ENCODE results near the gene C2CD5. TPM values are rescaled to one million over a fixed set of nuclear protein-coding genes. Genes with fewer than 3 reads are reported as not detected.
A peak's percentile ranks its signal among the peaks of the same experiment; 100 is the strongest.
"Not testable (repeated sequence)": the region's sequence is repeated elsewhere in the genome, so short reads cannot be mapped to it uniquely, and the experiment has no call there.

Gene C2CD5
- total RNA-seq, 4 donors from 2014 or later: 15.2 to 33.2 (median 22.7) TPM

DNA sequence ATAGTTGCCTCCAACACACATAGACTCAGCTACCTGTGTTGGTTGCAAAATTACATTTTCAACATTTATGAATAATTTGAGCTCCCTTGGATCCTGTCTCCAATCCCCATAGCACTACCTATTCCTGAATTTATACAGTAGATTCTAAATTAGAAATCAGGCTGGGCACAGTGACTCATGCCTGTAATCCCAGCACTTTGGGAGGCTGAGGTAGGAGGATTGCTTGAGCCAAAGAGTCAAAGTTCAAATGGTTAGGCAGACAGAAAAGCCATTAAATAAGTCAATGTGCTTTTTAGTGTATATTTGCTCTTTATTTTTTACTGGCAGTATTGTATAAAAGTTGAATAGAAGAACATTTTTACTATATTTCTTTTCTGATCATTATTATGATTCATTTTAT, 24.9 kb upstream of the C2CD5 start:
- intact Hi-C loops (cut with DNase I): no loop called here
- TF ChIP-seq CTCF (IDR thresholded peaks at IDR 0.05) (no peak), POLR2AphosphoS5 (IDR thresholded peaks at IDR 0.05) (no peak), EP300 (IDR thresholded peaks at IDR 0.05) (no peak), POLR2A (IDR thresholded peaks at IDR 0.05; ENCODE audit: low read depth) (no peak)
- Histone ChIP-seq H3K27me3 (no peaks in the 10 kb centered on the region), H3K27ac (replicated peaks in 1 of 4) (no peak overlapping the region), H3K4me1 (no peaks in the 10 kb centered on the region), H3K36me3 (no peaks in the 10 kb centered on the region), H3K4me3 (no peak overlapping the region), H3K9me3 (no peaks in the 10 kb centered on the region)
- DNase-seq (ENCODE audit: extremely low spot score): no peak

DNA sequence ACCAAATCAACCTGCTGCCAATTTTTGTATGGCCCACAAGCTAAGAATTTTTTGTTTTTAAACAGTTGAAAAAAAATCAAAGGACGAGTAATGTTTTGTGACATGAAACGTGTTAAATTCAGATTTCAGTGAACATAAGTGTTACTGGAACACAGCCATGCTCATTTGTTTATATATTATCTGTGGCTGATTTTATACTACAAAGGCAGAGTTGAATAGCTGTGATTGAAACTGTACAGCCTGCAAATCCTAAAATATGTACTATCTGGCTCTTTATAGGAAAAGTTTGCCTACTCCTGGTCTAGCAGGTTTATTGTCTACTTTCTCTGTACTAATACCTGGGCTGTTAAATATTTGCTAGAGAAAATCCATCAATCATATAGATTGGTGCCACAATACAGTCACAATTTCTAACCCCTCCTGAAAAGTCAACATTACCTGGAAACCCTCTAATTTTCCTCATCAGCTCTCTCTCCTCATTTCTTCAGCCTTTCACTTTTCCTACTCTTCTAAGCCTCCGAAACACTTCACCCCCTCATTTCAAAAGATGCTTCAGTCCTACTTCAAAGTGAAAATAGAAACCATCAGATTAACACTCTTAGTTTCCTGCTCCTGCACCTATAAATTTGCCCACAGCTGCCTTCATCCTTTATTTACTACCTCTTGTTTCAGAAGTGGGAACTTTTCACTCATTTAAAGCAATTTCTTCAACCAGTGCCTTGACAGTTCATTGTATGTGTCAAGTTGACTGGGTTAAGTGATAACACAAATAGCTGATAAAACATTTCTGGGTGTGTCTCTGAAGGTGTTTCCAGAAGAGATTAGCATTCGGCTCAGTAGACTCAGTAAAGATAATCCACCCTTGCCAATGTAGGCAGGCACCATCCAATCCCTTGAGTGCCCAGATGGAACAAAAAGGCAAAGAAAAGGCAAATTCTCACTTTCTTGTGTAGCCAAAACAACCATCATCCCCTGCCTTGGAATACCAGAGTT, 18.0 kb upstream of the C2CD5 start:
- no peak for TF ChIP-seq EP300 (IDR thresholded peaks at IDR 0.05)
- no peak for TF ChIP-seq CTCF (IDR thresholded peaks at IDR 0.05)
- TF ChIP-seq POLR2A (IDR thresholded peaks at IDR 0.05; ENCODE audit: low read depth): no peak
- no peak for TF ChIP-seq POLR2AphosphoS5 (IDR thresholded peaks at IDR 0.05)
- Histone ChIP-seq H3K9me3 (no peaks in the 10 kb centered on the region), H3K27me3 (no peaks in the 10 kb centered on the region), H3K4me3 (no peak overlapping the region), H3K36me3 (no peaks in the 10 kb centered on the region), H3K4me1 (no peaks in the 10 kb centered on the region), H3K27ac (replicated peaks in 1 of 4) (no peak overlapping the region)
- intact Hi-C loops (cut with DNase I): no loop called here
- WGBS: 52% methylated on average over 4 of the region's 4 CpGs
- DNase-seq (ENCODE audit: extremely low spot score): no peak

DNA sequence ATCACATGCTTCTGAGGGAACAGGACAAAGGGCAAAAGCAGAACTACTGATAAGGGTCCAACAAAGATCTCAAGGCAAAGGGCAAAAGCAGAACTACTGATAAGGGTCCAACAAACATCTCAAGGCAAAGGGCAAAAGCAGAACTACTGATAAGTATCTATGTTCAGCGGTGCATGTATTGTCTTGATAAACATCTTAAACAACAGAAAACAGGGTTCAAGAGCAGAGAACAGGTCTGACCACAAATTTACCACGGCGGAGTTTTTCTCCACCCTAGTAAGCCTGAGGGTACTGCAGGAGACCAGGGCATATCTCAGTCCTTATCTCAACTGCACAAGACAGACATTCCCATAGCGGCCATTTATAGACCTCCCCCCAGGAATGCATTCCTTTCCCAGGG, 10.4 kb upstream of the C2CD5 start:
- H3K27me3 ChIP-seq; DNase-seq (ENCODE audit: extremely low spot score); H3K27ac ChIP-seq (replicated peaks in 1 of 4); intact Hi-C loops (cut with DNase I); H3K4me3 ChIP-seq; H3K36me3 ChIP-seq; H3K4me1 ChIP-seq: not testable (repeated sequence)
- peaks cover 0 to 16% (median 9%) of the 10 kb centered on the region in 4 donors for H3K9me3 ChIP-seq
- WGBS: 93% methylated on average over 4 of the region's 4 CpGs

DNA sequence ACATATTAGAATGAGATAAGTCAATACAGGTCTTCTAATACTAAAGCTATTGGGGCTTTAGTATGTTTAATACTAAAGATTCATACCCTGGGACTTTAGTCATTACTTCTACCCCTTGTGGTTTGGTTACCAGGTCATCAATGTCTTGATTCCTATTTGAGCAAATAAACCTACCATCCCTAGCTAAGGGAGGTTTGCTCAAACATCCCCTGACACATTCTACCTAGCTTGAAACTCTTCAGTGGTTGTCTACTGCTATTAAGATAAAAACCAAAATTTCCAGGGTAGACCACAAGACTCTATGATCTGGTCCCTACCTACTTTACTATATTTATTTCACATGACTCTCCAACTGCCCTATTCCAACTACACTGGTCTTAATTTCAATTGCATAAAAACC, 7.3 kb upstream of the C2CD5 start:
- intact Hi-C loops (cut with DNase I): no loop called here
- TF ChIP-seq EP300 (IDR thresholded peaks at IDR 0.05) (no peak), POLR2AphosphoS5 (IDR thresholded peaks at IDR 0.05) (no peak), POLR2A (IDR thresholded peaks at IDR 0.05; ENCODE audit: low read depth) (no peak), CTCF (IDR thresholded peaks at IDR 0.05) (no peak)
- no peaks in the 10 kb centered on the region for H3K36me3 ChIP-seq
- no peaks in the 10 kb centered on the region for H3K27me3 ChIP-seq
- no peak overlapping the region for H3K27ac ChIP-seq (replicated peaks in 1 of 4)
- H3K4me1 ChIP-seq: no peaks in the 10 kb centered on the region
- H3K4me3 ChIP-seq: no peak overlapping the region
- H3K9me3 ChIP-seq: peaks cover 0 to 16% (median 9%) of the 10 kb centered on the region in 4 donors
- DNase-seq (ENCODE audit: extremely low spot score): no peak

- 98% methylated on average over 6 of the region's 6 CpGs for WGBS
- DNase-seq (ENCODE audit: extremely low spot score): no peak
- intact Hi-C loops (cut with DNase I): no loop called here
- H3K4me3 ChIP-seq: peak overlapping the region in 2 of 4 donors; percentile 79 to 92
- no peaks in the 10 kb centered on the region for H3K27me3 ChIP-seq
- TF ChIP-seq POLR2AphosphoS5 (IDR thresholded peaks at IDR 0.05) (no peak), EP300 (IDR thresholded peaks at IDR 0.05) (no peak), CTCF (IDR thresholded peaks at IDR 0.05) (no peak), POLR2A (IDR thresholded peaks at IDR 0.05; ENCODE audit: low read depth) (no peak)
- H3K27ac ChIP-seq (replicated peaks in 1 of 4): peak overlapping the region in 2 of 4 donors; percentile 96 to 97
- peaks cover 25 to 40% (median 35%) of the 10 kb centered on the region in 4 donors for H3K4me1 ChIP-seq
- peaks cover 0 to 3% (median 0%) of the 10 kb centered on the region in 4 donors for H3K36me3 ChIP-seq
- H3K9me3 ChIP-seq: no peaks in the 10 kb centered on the region
Observed at GRCh38 chr12:22545255-22545654, 913 bp upstream of the C2CD5 start.
